ENCODE data around the gene RTL10.

DNA sequence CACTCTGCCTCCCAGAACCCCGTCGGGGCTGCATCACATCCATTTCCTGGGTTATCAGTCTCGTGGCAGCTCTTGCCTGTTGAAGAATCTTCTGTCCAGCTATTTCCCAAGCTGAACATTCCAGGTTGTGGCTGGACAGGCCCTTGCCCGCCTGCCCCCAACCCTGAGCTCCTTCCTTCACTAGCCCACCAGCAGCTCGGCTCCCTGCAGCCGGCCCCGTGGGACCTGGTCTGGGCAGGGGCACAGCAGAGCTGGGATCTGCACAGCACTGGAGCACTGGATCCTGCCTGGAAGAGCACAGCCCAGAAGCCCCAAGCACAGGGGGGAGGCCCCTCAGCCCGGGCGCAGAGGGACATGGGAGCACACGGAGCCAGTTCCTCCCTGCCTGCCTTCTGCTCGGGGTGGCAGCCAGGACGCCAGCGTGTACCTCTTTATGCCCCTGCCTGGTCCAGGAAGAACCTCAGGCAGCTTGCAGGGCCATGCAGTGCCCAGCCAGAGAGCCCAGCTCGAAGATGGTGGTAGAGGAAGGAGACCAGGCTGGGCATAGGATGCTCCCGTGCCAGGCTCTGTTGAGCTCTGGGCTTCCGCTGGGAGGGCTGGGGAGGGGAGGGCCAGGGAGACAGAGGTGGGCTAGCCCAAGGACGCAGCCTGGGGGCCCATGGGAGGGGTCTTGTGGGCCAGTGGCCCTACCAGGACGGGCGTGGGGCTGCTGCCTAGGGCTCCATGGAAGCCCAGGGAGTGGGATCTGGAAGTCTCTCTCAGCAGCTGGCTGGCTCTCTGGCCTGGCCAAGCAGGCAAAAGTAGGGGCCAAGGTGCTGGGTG lies 16.6 kb upstream of the RTL10 start:
- no peak for TF ChIP-seq MXI1 (IDR thresholded peaks at IDR 0.05; ENCODE audit: low read depth, low read length)
- no peak for TF ChIP-seq RAD21 (IDR thresholded peaks at IDR 0.05; ENCODE audit: low read length)
- TF ChIP-seq, protein P1, sequence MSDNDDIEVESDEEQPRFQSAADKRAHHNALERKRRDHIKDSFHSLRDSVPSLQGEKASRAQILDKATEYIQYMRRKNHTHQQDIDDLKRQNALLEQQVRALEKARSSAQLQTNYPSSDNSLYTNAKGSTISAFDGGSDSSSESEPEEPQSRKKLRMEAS (IDR thresholded peaks at IDR 0.05; ENCODE audit: low read depth): no peak
- TF ChIP-seq RFX5 (IDR thresholded peaks at IDR 0.05; ENCODE audit: low read length): no peak
- TF ChIP-seq, protein P2, sequence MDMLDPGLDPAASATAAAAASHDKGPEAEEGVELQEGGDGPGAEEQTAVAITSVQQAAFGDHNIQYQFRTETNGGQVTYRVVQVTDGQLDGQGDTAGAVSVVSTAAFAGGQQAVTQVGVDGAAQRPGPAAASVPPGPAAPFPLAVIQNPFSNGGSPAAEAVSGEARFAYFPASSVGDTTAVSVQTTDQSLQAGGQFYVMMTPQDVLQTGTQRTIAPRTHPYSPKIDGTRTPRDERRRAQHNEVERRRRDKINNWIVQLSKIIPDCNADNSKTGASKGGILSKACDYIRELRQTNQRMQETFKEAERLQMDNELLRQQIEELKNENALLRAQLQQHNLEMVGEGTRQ (IDR thresholded peaks at IDR 0.05; ENCODE audit: borderline replicate concordance, low read depth, low read length): no peak
- TF ChIP-seq, protein P3, sequence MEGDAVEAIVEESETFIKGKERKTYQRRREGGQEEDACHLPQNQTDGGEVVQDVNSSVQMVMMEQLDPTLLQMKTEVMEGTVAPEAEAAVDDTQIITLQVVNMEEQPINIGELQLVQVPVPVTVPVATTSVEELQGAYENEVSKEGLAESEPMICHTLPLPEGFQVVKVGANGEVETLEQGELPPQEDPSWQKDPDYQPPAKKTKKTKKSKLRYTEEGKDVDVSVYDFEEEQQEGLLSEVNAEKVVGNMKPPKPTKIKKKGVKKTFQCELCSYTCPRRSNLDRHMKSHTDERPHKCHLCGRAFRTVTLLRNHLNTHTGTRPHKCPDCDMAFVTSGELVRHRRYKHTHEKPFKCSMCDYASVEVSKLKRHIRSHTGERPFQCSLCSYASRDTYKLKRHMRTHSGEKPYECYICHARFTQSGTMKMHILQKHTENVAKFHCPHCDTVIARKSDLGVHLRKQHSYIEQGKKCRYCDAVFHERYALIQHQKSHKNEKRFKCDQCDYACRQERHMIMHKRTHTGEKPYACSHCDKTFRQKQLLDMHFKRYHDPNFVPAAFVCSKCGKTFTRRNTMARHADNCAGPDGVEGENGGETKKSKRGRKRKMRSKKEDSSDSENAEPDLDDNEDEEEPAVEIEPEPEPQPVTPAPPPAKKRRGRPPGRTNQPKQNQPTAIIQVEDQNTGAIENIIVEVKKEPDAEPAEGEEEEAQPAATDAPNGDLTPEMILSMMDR (IDR thresholded peaks at IDR 0.05): no peak
- no peak for TF ChIP-seq EZH2phosphoT487 (IDR thresholded peaks at IDR 0.05; ENCODE audit: borderline replicate concordance, low read depth)
- no peak for TF ChIP-seq ELF1 (IDR thresholded peaks at IDR 0.05)
- TF ChIP-seq TAF1 (IDR thresholded peaks at IDR 0.05; ENCODE audit: borderline replicate concordance, low read depth, low read length): no peak
- no peak for TF ChIP-seq MEF2A (IDR thresholded peaks at IDR 0.05; ENCODE audit: borderline replicate concordance, low read depth)
- TF ChIP-seq, protein P4, sequence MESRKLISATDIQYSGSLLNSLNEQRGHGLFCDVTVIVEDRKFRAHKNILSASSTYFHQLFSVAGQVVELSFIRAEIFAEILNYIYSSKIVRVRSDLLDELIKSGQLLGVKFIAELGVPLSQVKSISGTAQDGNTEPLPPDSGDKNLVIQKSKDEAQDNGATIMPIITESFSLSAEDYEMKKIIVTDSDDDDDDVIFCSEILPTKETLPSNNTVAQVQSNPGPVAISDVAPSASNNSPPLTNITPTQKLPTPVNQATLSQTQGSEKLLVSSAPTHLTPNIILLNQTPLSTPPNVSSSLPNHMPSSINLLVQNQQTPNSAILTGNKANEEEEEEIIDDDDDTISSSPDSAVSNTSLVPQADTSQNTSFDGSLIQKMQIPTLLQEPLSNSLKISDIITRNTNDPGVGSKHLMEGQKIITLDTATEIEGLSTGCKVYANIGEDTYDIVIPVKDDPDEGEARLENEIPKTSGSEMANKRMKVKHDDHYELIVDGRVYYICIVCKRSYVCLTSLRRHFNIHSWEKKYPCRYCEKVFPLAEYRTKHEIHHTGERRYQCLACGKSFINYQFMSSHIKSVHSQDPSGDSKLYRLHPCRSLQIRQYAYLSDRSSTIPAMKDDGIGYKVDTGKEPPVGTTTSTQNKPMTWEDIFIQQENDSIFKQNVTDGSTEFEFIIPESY (IDR thresholded peaks at IDR 0.05; ENCODE audit: borderline replicate concordance, low read depth): no peak
- TF ChIP-seq SIN3A (IDR thresholded peaks at IDR 0.05; ENCODE audit: borderline replicate concordance, low read depth, low read length): no peak
- no peak for TF ChIP-seq FOXJ3 (CRISPR knock-in tag; IDR thresholded peaks at IDR 0.05)
